Suprapubic skin (tissue), 3 donors: Measurements from ENCODE around the gene ITPK1.
"Not testable (repeated sequence)": the region's sequence is repeated elsewhere in the genome, so short reads cannot be mapped to it uniquely, and the experiment has no call there.

Experiments
- POLR2A ChIP-seq, 2 donors: fragments of 450-650 bp; IDR thresholded peaks; one replicate each; pipeline ENCODE4 v1.6.1; 2017; ENCODE audit warnings: antibody characterized with exemption in 2 of 2, mild to moderate bottlenecking in 2 of 2, moderate library complexity in 2 of 2
- TF ChIP-seq, protein P1 (sequence below), 2 donors: fragments of 200-600 bp in 1 of 2; fragments of 450-650 bp in 1 of 2; sonication (generic) in 1 of 2; IDR thresholded peaks; one replicate each; pipeline ENCODE4 v1.5.1; 2016 to 2019; ENCODE audit warnings: antibody characterized with exemption in 2 of 2, mild to moderate bottlenecking in 1 of 2, moderate library complexity in 1 of 2

- TF ChIP-seq, protein P1, sequence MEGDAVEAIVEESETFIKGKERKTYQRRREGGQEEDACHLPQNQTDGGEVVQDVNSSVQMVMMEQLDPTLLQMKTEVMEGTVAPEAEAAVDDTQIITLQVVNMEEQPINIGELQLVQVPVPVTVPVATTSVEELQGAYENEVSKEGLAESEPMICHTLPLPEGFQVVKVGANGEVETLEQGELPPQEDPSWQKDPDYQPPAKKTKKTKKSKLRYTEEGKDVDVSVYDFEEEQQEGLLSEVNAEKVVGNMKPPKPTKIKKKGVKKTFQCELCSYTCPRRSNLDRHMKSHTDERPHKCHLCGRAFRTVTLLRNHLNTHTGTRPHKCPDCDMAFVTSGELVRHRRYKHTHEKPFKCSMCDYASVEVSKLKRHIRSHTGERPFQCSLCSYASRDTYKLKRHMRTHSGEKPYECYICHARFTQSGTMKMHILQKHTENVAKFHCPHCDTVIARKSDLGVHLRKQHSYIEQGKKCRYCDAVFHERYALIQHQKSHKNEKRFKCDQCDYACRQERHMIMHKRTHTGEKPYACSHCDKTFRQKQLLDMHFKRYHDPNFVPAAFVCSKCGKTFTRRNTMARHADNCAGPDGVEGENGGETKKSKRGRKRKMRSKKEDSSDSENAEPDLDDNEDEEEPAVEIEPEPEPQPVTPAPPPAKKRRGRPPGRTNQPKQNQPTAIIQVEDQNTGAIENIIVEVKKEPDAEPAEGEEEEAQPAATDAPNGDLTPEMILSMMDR (IDR thresholded peaks at IDR 0.05) = not testable (repeated sequence)
- not testable (repeated sequence) for TF ChIP-seq POLR2A (IDR thresholded peaks at IDR 0.05)
Observed at GRCh38 chr14:93111541-93111940, 4.2 kb downstream of the ITPK1 start.
